ENCODE data around the gene METRN. TPM values are rescaled to one million over a fixed set of nuclear protein-coding genes. Genes with fewer than 3 reads are reported as not detected.

The METRN gene
- total RNA-seq, 1 donor from 2014 or later, result 6.7 TPM

- intact Hi-C loops (cut with micrococcal nuclease), result loop anchor here (1.0 to 2.0 kb wide), 4 partner anchors 35 to 157 kb away; partner anchors contain the start of genes ANTKMT, CAPN15, METTL26 and WDR90
- CTCF ChIA-PET, result no interaction called here
- DNase-seq (peak; percentile 98), ATAC-seq (ENCODE audit: low read depth) (peak; percentile 49)
- POLR2A ChIA-PET, result interaction anchor here (0.7 to 1.2 kb wide), 5 partner anchors 9 to 40 kb away, joined by 3 to 5 read pairs (median 3); partner anchors contain the start of gene RHOT2
- H3K27me3 Mint-ChIP-seq, result no peaks in the 10 kb centered on the region
- H3K9me3 Mint-ChIP-seq, result no peaks in the 10 kb centered on the region
- no peak for TF ChIP-seq CTCF (IDR thresholded peaks at IDR 0.05)
- peaks cover 38% of the 10 kb centered on the region for H3K4me1 Mint-ChIP-seq
- peak within 1 kb of the TSS; percentile 70 for H3K27ac Mint-ChIP-seq
- peaks cover 36% of the 10 kb centered on the region for H3K36me3 Mint-ChIP-seq (ENCODE audit: low read depth)
- H3K4me3 Mint-ChIP-seq, result peak within 1 kb of the TSS; percentile 87
These were observed 30.7 kb upstream of the METRN start, which contains the start of gene JMJD8 for GRCh38 chr16:684071-684794. Gene JMJD8, minus strand, starts transcription at chr16:684334. Its CDS starts 15 bp downstream, at chr16:684319.

- no peak for TF ChIP-seq CTCF (IDR thresholded peaks at IDR 0.05)
- POLR2A ChIA-PET, result interaction anchor here (1.2 kb wide), 1 partner anchor 10 kb away, joined by 3 read pairs; no protein-coding TSS in a partner anchor
- H3K4me1 Mint-ChIP-seq, result peaks cover 45% of the 10 kb centered on the region
- DNase-seq, result no peak
- H3K36me3 Mint-ChIP-seq (ENCODE audit: low read depth), result peaks cover 38% of the 10 kb centered on the region
- no peak overlapping the region for H3K4me3 Mint-ChIP-seq
- no peak for ATAC-seq (ENCODE audit: low read depth)
- intact Hi-C loops (cut with micrococcal nuclease), result loop anchor here (1.0 to 2.0 kb wide), 4 partner anchors 36 to 158 kb away; partner anchors contain the start of genes ANTKMT, CAPN15, METTL26 and WDR90
- H3K27ac Mint-ChIP-seq, result no peak overlapping the region
- H3K9me3 Mint-ChIP-seq, result no peaks in the 10 kb centered on the region
- H3K27me3 Mint-ChIP-seq, result no peaks in the 10 kb centered on the region
- CTCF ChIA-PET, result no interaction called here
These were observed 29.8 kb upstream of the METRN start for GRCh38 chr16:684961-685696.

- Mint-ChIP-seq H3K36me3 (ENCODE audit: low read depth) (peaks cover 38% of the 10 kb centered on the region), H3K27me3 (no peaks in the 10 kb centered on the region), H3K27ac (no peak overlapping the region), H3K9me3 (no peaks in the 10 kb centered on the region), H3K4me1 (peaks cover 49% of the 10 kb centered on the region), H3K4me3 (peak overlapping the region; percentile 19)
- DNase-seq (no peak), ATAC-seq (ENCODE audit: low read depth) (no peak)
- ChIA-PET CTCF (no interaction called here), POLR2A (no interaction called here)
- TF ChIP-seq CTCF (IDR thresholded peaks at IDR 0.05), result no peak
- intact Hi-C loops (cut with micrococcal nuclease), result loop anchor here (2.0 kb wide), 1 partner anchor 35 kb away; the partner anchor contains the start of gene ANTKMT
These were observed 29.0 kb upstream of the METRN start for GRCh38 chr16:685967-686366.

GRCh38 chr16:686459-687260 is 28.3 kb upstream of the METRN start:
- Mint-ChIP-seq H3K4me3 (no peak overlapping the region), H3K36me3 (ENCODE audit: low read depth) (peaks cover 32% of the 10 kb centered on the region), H3K9me3 (no peaks in the 10 kb centered on the region), H3K27ac (no peak overlapping the region), H3K27me3 (no peaks in the 10 kb centered on the region), H3K4me1 (peaks cover 45% of the 10 kb centered on the region)
- TF ChIP-seq CTCF (IDR thresholded peaks at IDR 0.05), result no peak
- DNase-seq, result no peak
- intact Hi-C loops (cut with micrococcal nuclease), result no loop called here
- ChIA-PET CTCF (no interaction called here), POLR2A (no interaction called here)
- no peak for ATAC-seq (ENCODE audit: low read depth)

All from activated B cell treated with CpG ODN at 0.5 μM for 24 hours (primary cell).